Keratinocyte (primary cell): Measurements from ENCODE around the gene KLHL28.

Experiments
- CTCF ChIP-seq, 3 experiments: IDR thresholded peaks in 1 of 3; conservative IDR thresholded peaks in 1 of 3; optimal IDR thresholded peaks in 1 of 3; 2 replicates in 2 of 3; 3 replicates in 1 of 3; pipeline versions ENCODE3 to v1.5.1; 2011; ENCODE audit warnings: low read length in 3 of 3, mild to moderate bottlenecking in 3 of 3, moderate library complexity in 2 of 3, control low read depth in 1 of 3, inconsistent platforms in 1 of 3; ENCODE audit not compliant: insufficient read depth in 2 of 3; ENCODE audit errors: extremely low read depth in 1 of 3
- EZH2 ChIP-seq: IDR thresholded peaks from one replicate; pipeline ENCODE4 v1.6.1; 2012; ENCODE audit warnings: inconsistent platforms, mild to moderate bottlenecking, low read length, moderate library complexity

- TF ChIP-seq EZH2 = no peak
- no peak for TF ChIP-seq CTCF (optimal IDR thresholded peaks at IDR 0.05 in 1 of 3, IDR thresholded peaks at IDR 0.05 in 1 of 3, conservative IDR thresholded peaks at IDR 0.05 in 1 of 3; ENCODE audit: extremely low read depth in 1 of 3, insufficient read depth in 2 of 3, low read length in 3 of 3)
Measured at GRCh38 chr14:44895716-44896115, 66.0 kb downstream of the KLHL28 start.
